Spleen (tissue), 13 donors: ENCODE data around the gene FOXO6. TPM values are rescaled to one million over a fixed set of nuclear protein-coding genes. Genes with fewer than 3 reads are reported as not detected.

ENCODE experiments used
- DNase-seq: peaks from one replicate; pipeline ENCODE4 v3.0.0-alpha.2; 2020
- H3K27ac ChIP-seq, 8 donors: fragments of 200-600 bp; sonication (generic) in 7 of 8; 1 replicate in 4 of 8; 2 replicates in 4 of 8; pipeline versions ENCODE4 v1.5.0 to v1.8.0; 2016 to 2021; ENCODE audit warnings: inconsistent platforms in 4 of 8, mild to moderate bottlenecking in 4 of 8, moderate library complexity in 1 of 8
- H3K27me3 ChIP-seq, 7 donors: fragments of 200-600 bp; sonication (generic) in 6 of 7; replicated peaks in 1 of 7; 1 replicate in 4 of 7; 2 replicates in 3 of 7; pipeline versions ENCODE4 v1.5.0 to v1.8.0; 2016 to 2021; ENCODE audit warnings: inconsistent platforms in 3 of 7, mild to moderate bottlenecking in 1 of 7
- H3K36me3 ChIP-seq, 6 donors: fragments of 200-600 bp; sonication (generic) in 5 of 6; 1 replicate in 4 of 6; 2 replicates in 2 of 6; pipeline versions ENCODE4 v1.5.0 to v1.8.0; 2016 to 2021; ENCODE audit warnings: inconsistent platforms in 2 of 6
- H3K4me1 ChIP-seq, 6 donors: fragments of 200-600 bp; sonication (generic) in 5 of 6; 1 replicate in 3 of 6; 2 replicates in 3 of 6; pipeline versions ENCODE4 v1.5.0 to v1.8.0; 2016 to 2021; ENCODE audit warnings: inconsistent platforms in 3 of 6
- H3K4me3 ChIP-seq, 8 donors: fragments of 200-600 bp; sonication (generic) in 7 of 8; 1 replicate in 4 of 8; 2 replicates in 4 of 8; pipeline versions ENCODE4 v1.5.0 to v1.8.0; 2016 to 2021; ENCODE audit warnings: inconsistent platforms in 4 of 8, mild to moderate bottlenecking in 4 of 8, moderate library complexity in 2 of 8
- H3K9me3 ChIP-seq, 8 donors: fragments of 200-600 bp; sonication (generic) in 7 of 8; 1 replicate in 4 of 8; 2 replicates in 4 of 8; pipeline versions ENCODE4 v1.5.0 to v1.8.0; 2016 to 2021; ENCODE audit warnings: inconsistent platforms in 4 of 8
- CTCF ChIP-seq, 11 experiments: fragments of 200-600 bp in 7 of 11; fragments of 450-650 bp in 4 of 11; sonication (generic) in 4 of 11; IDR thresholded peaks in 8 of 11; conservative IDR thresholded peaks in 3 of 11; 1 replicate in 7 of 11; 2 replicates in 4 of 11; pipeline versions ENCODE4 v1.4.0 to v1.8.0; 2016 to 2021; ENCODE audit warnings: antibody characterized with exemption in 11 of 11, inconsistent platforms in 4 of 11, mild to moderate bottlenecking in 1 of 11
- POLR2A ChIP-seq, 3 donors: fragments of 450-650 bp; IDR thresholded peaks; one replicate each; pipeline ENCODE4 v1.5.1; 2017; ENCODE audit warnings: antibody characterized with exemption in 3 of 3, mild to moderate bottlenecking in 1 of 3
- POLR2AphosphoS5 ChIP-seq, 3 donors: sonication (generic); formaldehyde crosslinking; IDR thresholded peaks; one replicate each; pipeline ENCODE4 v1.5.1; 2017; ENCODE audit warnings: antibody characterized with exemption in 3 of 3
- WGBS, 5 donors: extraction: QIAGEN DNeasy Blood & Tissue Kit in 3 of 5; methylation state at CpG; one replicate each; pipeline versions ENCODE4 v1.1.5 to v1.1.7; 2013 to 2018; 5-methylcytosine and 5-hydroxymethylcytosine counted together
- intact Hi-C: fragments of 100-400 bp; cut with DNase I; formaldehyde crosslinking; loops from one replicate; pipeline ENCODE4 v1.15.0; 2023; ENCODE audit warnings: low total_unique reads
- long read RNA-seq, 2 donors: transcript quantifications; one replicate each; lab custom pipeline, GENCODE V29; 2026
- polyA plus RNA-seq, 3 donors: library from polyadenylated mRNA; stranded (reverse); fragments of 200-250 nt; gene quantifications; one replicate each; pipeline ENCODE4 v1.2.1, GENCODE V29; 2013
- total RNA-seq, 7 donors: library from RNA; depleted of rRNA in 3 of 7; stranded (reverse); fragments of >200 nt in 3 of 7; fragmentation: NEBNext Ultra II Directional in 4 of 7; extraction: Animal tissue kit (Norgen Biotek cat#: 25700) in 4 of 7; gene quantifications; one replicate each; pipeline versions ENCODE4 v1.1.0 to v1.2.1, GENCODE V29; 2016 to 2021
- donor health status: healthy with polysubstance abuse.
- donor health status: DM: no; HTN: no; CAD: no; lungs with moderate emphysema.
- donor health status: DM: no; HTN: no; CAD: no.
- donor health status: Bipolar disorder and iron deficiency.
- donor health status: healthy.
- donor health status: DM: no; HTN: no; CAD: no.
- donor health status: DM: yes; HTN: yes; CAD: no.

Gene FOXO6
- total RNA-seq (1 to 10 TPM in 2 of 7 donors, under 1 TPM in 4, not detected in 1; 0.26 to 1.6 (median 0.41) TPM), polyA plus RNA-seq (under 1 TPM; 0.14 to 0.20 (median 0.19) TPM)
- long read RNA-seq, donor 1 = 0 reads
- long read RNA-seq, donor 2 = 0 reads

GRCh38 chr1:41360786-41361494 lies at the start of gene FOXO6:
Gene FOXO6 (plus strand): TSS chr1:41361434.
- peak in 10 of 11 experiments; percentile 8 to 85 (median 74) for TF ChIP-seq CTCF (IDR thresholded peaks at IDR 0.05 in 8 of 11, conservative IDR thresholded peaks at IDR 0.05 in 3 of 11)
- peak in 2 of 3 donors; percentile 62 to 68 for TF ChIP-seq POLR2AphosphoS5 (IDR thresholded peaks at IDR 0.05)
- no peak for TF ChIP-seq POLR2A (IDR thresholded peaks at IDR 0.05)
- Histone ChIP-seq H3K4me3 (peak within 1 kb of the TSS; percentile 53 to 85 (median 66)), H3K36me3 (no peaks in the 10 kb centered on the region), H3K9me3 (no peaks in the 10 kb centered on the region), H3K27ac (peak within 1 kb of the TSS in 4 of 8 donors; percentile 10 to 79 (median 66)), H3K27me3 (peaks cover 0 to 72% (median 24%) of the 10 kb centered on the region in 7 donors), H3K4me1 (peaks cover 12 to 46% (median 28%) of the 10 kb centered on the region in 6 donors)
- intact Hi-C loops = no loop called here
- 3 to 18% (median 5%) methylated on average over 13 to 63 of the region's 63 CpGs for WGBS, 5 donors
- peak; percentile 98 for DNase-seq

DNA sequence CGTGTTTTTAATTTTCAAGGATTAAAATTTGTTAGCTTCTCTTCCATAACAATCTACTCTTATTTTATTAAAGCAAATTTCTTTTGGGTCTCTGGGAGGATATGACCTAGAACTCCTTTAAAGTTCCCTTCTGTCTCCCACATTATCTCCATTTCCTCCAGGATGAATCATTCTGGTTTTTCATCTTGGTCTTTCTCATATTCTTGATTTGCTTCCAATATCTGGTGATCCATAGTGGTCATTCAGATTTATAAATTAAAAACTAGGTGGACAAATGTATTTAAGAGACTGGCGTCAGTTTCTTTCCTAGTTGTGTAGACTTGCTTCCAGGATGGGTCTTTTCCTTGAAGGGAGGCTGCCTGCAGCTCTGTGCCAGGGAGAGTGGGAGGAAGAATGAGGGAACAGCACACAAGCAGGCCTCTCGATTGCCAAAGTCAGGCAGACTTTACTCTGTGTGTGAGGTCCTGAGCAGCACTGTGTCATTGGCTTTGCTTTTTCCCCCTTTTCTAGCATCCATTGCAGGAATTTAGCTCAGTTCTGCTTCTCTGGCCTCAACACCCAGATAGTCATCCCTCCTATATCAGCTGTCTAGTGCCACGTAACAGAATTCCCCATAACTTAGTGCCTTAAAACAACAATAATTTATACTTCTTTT lies 48.1 kb upstream of the FOXO6 start:
- intact Hi-C loops = no loop called here
- DNase-seq = no peak
- Histone ChIP-seq H3K36me3 (no peaks in the 10 kb centered on the region), H3K27ac (no peak overlapping the region), H3K27me3 (no peaks in the 10 kb centered on the region), H3K4me3 (no peak overlapping the region), H3K4me1 (no peaks in the 10 kb centered on the region), H3K9me3 (peaks cover 0 to 9% (median 6%) of the 10 kb centered on the region in 8 donors)
- 80 to 92% (median 90%) methylated on average over 4 of the region's 4 CpGs for WGBS, 5 donors
- no peak for TF ChIP-seq POLR2A (IDR thresholded peaks at IDR 0.05)
- no peak for TF ChIP-seq POLR2AphosphoS5 (IDR thresholded peaks at IDR 0.05)
- no peak for TF ChIP-seq CTCF (IDR thresholded peaks at IDR 0.05 in 8 of 11, conservative IDR thresholded peaks at IDR 0.05 in 3 of 11)

DNA sequence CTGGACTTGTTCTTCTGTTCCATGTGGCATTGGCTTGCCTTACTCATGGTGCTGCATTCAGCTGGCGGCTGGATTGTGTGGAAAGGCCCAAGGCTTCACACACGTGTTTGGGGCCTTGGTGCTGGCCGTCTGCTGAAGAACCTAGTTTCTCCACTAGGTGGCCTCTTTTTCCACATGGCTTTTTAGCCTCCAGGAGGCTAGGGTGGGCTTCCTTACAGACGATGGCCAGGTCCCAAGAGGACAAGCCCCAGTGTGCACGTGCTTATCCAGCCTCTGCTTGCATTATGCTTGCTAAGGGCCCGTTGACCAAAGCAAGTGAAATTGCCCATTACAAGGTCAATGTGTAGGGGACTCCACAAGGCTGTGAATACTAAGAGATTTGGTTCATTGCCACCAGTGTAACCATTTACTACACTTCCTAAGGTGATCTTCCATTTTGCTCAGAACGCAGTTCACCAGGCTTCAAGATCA lies 47.5 kb upstream of the FOXO6 start:
- DNase-seq = no peak
- no peak overlapping the region for H3K27ac ChIP-seq
- intact Hi-C loops = no loop called here

More for the DNA sequence above, 47.5 kb upstream of the FOXO6 start:
- peak in 8 of 11 experiments; percentile 9 to 72 (median 50) for TF ChIP-seq CTCF (IDR thresholded peaks at IDR 0.05 in 8 of 11, conservative IDR thresholded peaks at IDR 0.05 in 3 of 11)
- TF ChIP-seq POLR2AphosphoS5 (IDR thresholded peaks at IDR 0.05) = no peak
- Histone ChIP-seq H3K4me1 (no peaks in the 10 kb centered on the region), H3K9me3 (peaks cover 0 to 4% (median under 1%) of the 10 kb centered on the region in 8 donors), H3K4me3 (no peak overlapping the region), H3K36me3 (no peaks in the 10 kb centered on the region), H3K27me3 (no peaks in the 10 kb centered on the region)
- WGBS, 5 donors = 64 to 71% (median 69%) methylated on average over 7 of the region's 7 CpGs
